ENCODE results near the gene ZNF19.

Gene ZNF19

GRCh38 chr16:71467810-71468209 lies 21.3 kb downstream of the ZNF19 start:
- peak; percentile 33 for ATAC-seq
- peak in 1 of 2 donors; percentile 11 for DNase-seq
- Mint-ChIP-seq H3K27ac (no peak overlapping the region), H3K27me3 (no peaks in the 10 kb centered on the region), H3K4me1 (peaks cover 7% of the 10 kb centered on the region), H3K4me3 (no peak overlapping the region), H3K9me3 (no peaks in the 10 kb centered on the region)

- H3K4me1 Mint-ChIP-seq = peaks cover 17% of the 10 kb centered on the region
- ATAC-seq (no peak), DNase-seq (no peak)
- no peaks in the 10 kb centered on the region for H3K27me3 Mint-ChIP-seq
- H3K4me3 Mint-ChIP-seq = no peak overlapping the region
- H3K9me3 Mint-ChIP-seq = no peaks in the 10 kb centered on the region
- no peak overlapping the region for H3K27ac Mint-ChIP-seq
These were observed 24.9 kb downstream of the ZNF19 start for GRCh38 chr16:71464231-71464630.

DNA sequence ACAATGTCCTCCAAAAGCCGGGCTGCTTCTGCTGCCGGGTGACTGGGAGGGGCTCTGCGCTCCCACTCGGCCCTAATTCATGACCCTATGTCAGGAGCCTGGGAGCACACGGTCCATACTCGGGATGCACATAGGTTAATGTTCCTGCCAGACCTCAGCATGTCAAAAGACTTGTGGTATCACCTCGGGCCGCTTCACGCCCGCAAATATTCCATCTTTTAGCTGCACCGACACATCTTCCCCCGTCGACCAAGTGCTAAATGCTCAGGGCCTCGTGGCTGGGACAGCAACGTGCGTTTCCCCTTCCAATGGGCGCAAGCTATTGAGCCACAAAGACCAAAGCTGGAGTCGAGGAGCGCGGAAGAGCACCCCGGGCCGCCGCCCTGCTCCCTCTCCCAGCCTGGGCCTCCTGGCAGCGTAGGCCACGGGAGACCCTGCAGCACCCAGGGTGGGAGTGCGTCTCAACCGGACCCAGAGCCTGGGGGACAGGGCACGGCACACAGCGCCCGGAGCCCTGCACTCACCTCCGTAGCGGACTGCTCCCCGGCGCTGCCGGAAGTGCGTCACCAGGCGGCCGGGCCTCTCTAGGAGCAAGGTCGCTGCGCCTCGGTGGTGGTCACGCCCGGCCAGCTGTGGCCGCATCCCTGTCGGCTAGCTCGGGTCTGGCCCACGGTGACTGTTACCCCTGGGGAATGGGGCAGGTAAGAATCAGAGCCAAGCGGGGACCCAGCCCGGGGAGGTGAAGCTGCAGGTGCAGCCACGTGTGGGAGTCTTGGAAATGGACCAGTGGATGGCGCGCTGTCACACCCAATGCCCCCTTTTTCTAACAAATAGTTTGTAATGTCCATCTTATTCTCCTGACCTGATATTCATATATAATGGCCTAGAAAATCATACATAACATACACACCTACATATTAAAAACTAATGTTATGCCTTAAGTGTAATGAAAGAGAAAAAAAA lies 27.2 kb downstream of the ZNF19 start, which contains the start of gene ZNF23:
Gene ZNF23, minus strand, starts transcription at position 562 of the 963 bp plus-strand sequence. CDS start 5,451 bp downstream, outside the sequence.
- Mint-ChIP-seq H3K27me3 (no peaks in the 10 kb centered on the region), H3K27ac (peak within 1 kb of the TSS; percentile 97 to 99), H3K4me3 (peak within 1 kb of the TSS; percentile 93 to 99), H3K4me1 (peaks cover 17% of the 10 kb centered on the region), H3K9me3 (no peaks in the 10 kb centered on the region)
- ATAC-seq = peak; percentile 100
- peak; percentile 75 to 81 for DNase-seq

DNA sequence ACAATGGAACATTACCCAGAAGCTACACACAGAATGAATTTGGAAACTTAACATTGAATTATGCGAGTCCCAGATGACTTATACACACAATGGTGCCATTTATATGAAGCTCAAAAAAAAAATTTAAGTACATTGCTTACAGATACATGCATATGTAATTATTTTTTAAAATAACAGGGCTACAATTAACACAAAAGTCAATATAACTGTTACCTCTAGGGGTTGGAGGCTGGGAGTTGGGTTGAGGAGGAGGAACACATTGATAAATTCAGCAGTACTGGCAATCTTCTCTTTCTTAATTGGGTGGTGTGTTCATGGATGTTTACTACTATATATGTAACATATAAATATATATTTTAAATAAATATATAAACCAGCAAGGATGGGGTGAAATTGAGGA lies 28.2 kb downstream of the ZNF19 start:
- H3K4me1 Mint-ChIP-seq = peaks cover 17% of the 10 kb centered on the region
- no peak for DNase-seq
- ATAC-seq = no peak
- peak overlapping the region in 1 of 2 donors; percentile 77 for H3K27ac Mint-ChIP-seq
- no peaks in the 10 kb centered on the region for H3K27me3 Mint-ChIP-seq
- peak overlapping the region; percentile 93 to 99 for H3K4me3 Mint-ChIP-seq
- no peaks in the 10 kb centered on the region for H3K9me3 Mint-ChIP-seq

GRCh38 chr16:71460236-71460635 lies 28.9 kb downstream of the ZNF19 start:
- Mint-ChIP-seq H3K4me3 (peak overlapping the region in 1 of 2 donors; percentile 93), H3K27me3 (no peaks in the 10 kb centered on the region)
- DNase-seq = no peak

GRCh38 chr16:71459510-71459909 lies 29.6 kb downstream of the ZNF19 start:
- H3K4me3 Mint-ChIP-seq = no peak overlapping the region
- no peak overlapping the region for H3K27ac Mint-ChIP-seq
- no peaks in the 10 kb centered on the region for H3K27me3 Mint-ChIP-seq
- ATAC-seq (no peak), DNase-seq (no peak)
- H3K9me3 Mint-ChIP-seq = peaks cover 0 to 3% of the 10 kb centered on the region in 2 donors
- H3K4me1 Mint-ChIP-seq = peaks cover 17% of the 10 kb centered on the region

More at GRCh38 chr16:71460236-71460635, 28.9 kb downstream of the ZNF19 start:
- no peak overlapping the region for H3K27ac Mint-ChIP-seq
- no peak for ATAC-seq
- peaks cover 17% of the 10 kb centered on the region for H3K4me1 Mint-ChIP-seq
- H3K9me3 Mint-ChIP-seq = no peaks in the 10 kb centered on the region

GRCh38 chr16:71456801-71457200 lies 32.3 kb downstream of the ZNF19 start:
- H3K4me3 Mint-ChIP-seq = no peak overlapping the region
- H3K27ac Mint-ChIP-seq = no peak overlapping the region

GRCh38 chr16:71453036-71453435 lies 36.1 kb downstream of the ZNF19 start:
- Mint-ChIP-seq H3K4me3 (no peak overlapping the region), H3K4me1 (no peaks in the 10 kb centered on the region), H3K27me3 (no peaks in the 10 kb centered on the region), H3K27ac (no peak overlapping the region), H3K9me3 (peaks cover 37 to 61% of the 10 kb centered on the region in 2 donors)
- DNase-seq (no peak), ATAC-seq (no peak)

More at GRCh38 chr16:71456801-71457200, 32.3 kb downstream of the ZNF19 start:
- ATAC-seq (no peak), DNase-seq (no peak)
- Mint-ChIP-seq H3K9me3 (peaks cover 15 to 29% of the 10 kb centered on the region in 2 donors), H3K27me3 (no peaks in the 10 kb centered on the region), H3K4me1 (no peaks in the 10 kb centered on the region)

- Mint-ChIP-seq H3K9me3 (peaks cover 55 to 70% of the 10 kb centered on the region in 2 donors), H3K4me1 (no peaks in the 10 kb centered on the region), H3K27me3 (no peaks in the 10 kb centered on the region), H3K4me3 (no peak overlapping the region), H3K27ac (no peak overlapping the region)
- DNase-seq (no peak), ATAC-seq (no peak)
These were observed 40.1 kb downstream of the ZNF19 start for GRCh38 chr16:71449020-71449419.

- Mint-ChIP-seq H3K27ac (no peak overlapping the region), H3K9me3 (peaks cover 58 to 70% of the 10 kb centered on the region in 2 donors), H3K4me3 (no peak overlapping the region), H3K4me1 (no peaks in the 10 kb centered on the region), H3K27me3 (no peaks in the 10 kb centered on the region)
- ATAC-seq (no peak), DNase-seq (no peak)
These were observed 40.8 kb downstream of the ZNF19 start for GRCh38 chr16:71448274-71448866.

DNA sequence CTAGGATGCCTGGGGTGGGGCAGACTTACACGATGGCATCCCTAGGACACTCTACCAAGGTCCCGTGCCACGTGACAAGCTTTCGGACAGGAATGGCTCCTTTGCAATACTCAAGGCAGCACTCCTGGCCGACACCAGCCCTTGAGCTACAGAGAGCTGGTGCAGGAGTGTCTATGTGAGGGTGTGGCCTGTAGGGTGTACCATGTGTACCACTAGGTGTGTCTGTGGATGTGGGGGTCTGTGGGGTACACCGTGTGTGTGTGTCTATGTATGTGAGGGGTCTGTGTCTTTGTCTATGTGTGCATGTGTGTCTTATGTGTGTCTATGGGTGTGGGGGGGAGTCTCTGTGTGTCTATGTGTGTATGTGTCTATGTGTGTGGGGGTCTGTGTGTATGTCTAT lies 45.4 kb downstream of the ZNF19 start:
- Mint-ChIP-seq H3K4me1 (peaks cover 11% of the 10 kb centered on the region), H3K27me3 (peaks cover 26% of the 10 kb centered on the region), H3K9me3 (peaks cover 27 to 37% of the 10 kb centered on the region in 2 donors), H3K4me3 (no peak overlapping the region), H3K27ac (no peak overlapping the region)
- DNase-seq (peak in 1 of 2 donors; percentile 1), ATAC-seq (no peak)

GRCh38 chr16:71442051-71442440 lies 47.1 kb downstream of the ZNF19 start, which contains the start of gene TLE7:
Gene TLE7, minus strand, starts transcription at chr16:71442054. Its CDS starts 8,730 bp downstream, at chr16:71433324.
- H3K4me3 Mint-ChIP-seq = no peak within 1 kb of the TSS
- DNase-seq (no peak), ATAC-seq (no peak)
- peaks cover 16 to 25% of the 10 kb centered on the region in 2 donors for H3K9me3 Mint-ChIP-seq
- peaks cover 11% of the 10 kb centered on the region for H3K4me1 Mint-ChIP-seq
- H3K27me3 Mint-ChIP-seq = peaks cover 43% of the 10 kb centered on the region
- no peak within 1 kb of the TSS for H3K27ac Mint-ChIP-seq

DNA sequence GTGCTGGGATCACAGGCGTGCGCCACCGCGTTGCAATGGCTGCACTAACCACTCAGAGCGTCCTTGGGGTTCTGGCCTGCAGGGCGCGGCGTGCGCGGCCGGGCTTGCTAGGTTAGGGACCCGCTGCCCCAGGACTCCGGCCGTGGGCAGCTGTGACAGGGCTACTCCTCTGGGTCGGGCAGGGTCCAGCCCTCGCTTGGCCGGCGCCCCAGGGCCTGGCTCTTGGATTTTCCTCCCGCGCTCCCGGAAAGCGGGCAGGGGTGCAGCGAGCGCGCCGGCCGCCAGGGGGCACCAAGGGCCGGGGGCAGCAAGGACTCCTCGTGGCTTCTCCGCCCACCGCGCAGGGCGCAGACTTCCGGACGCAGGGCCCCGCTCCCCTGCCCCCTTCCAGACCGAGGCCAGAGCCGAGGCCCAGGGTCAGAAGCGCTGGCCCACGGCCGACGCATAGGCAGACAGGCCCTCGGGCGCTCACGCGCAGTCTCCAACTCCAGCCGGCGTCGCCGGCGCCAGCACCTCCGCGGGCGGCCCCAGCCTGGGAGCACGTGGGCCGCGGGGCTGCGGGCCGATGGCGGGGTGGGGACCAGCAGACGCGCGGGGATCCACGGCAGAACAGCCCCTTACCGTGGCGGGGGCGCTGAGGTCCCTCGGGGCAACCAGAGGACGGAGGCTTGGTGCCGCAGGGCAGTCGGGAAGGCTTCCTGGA lies 47.6 kb downstream of the ZNF19 start:
- peaks cover 16 to 25% of the 10 kb centered on the region in 2 donors for H3K9me3 Mint-ChIP-seq

DNA sequence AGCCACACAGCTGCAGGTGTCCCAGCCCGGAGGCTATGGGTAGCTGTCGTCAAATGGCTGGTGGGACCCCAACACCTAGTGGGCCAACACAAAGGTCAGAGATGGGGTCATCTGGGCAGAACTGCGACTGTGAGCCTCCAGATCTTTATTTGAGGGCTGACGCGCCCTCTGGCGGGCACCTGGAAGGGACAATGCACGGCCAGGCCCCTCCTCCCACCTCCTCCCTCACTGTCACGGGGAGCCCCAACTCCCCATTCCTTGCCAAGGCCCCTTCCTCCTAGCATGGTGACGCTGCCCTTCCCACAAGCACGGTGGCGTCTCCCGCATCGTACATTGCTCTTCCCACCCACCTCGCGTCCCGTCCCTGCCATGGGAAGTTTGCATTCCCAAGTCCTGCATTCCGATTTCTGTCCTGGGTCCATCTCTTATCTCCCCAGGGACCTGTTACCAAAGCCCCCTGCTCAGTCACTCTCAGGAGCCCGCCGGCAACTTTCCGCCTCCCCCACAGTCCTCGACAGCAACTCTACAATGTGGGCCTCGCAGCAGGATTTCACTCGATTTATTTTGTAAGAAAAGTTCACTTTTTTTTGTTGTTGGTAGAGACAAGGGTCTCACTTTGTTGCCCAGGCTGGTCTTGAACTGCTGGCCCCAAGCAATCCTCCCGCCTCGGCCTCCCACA lies 48.3 kb downstream of the ZNF19 start:
- Mint-ChIP-seq H3K4me1 (peaks cover 11% of the 10 kb centered on the region), H3K27me3 (peaks cover 55% of the 10 kb centered on the region), H3K9me3 (peaks cover 13 to 25% of the 10 kb centered on the region in 2 donors), H3K4me3 (no peak overlapping the region), H3K27ac (no peak overlapping the region)
- ATAC-seq (no peak), DNase-seq (no peak)

More for the DNA sequence above, 47.6 kb downstream of the ZNF19 start:
- ATAC-seq (peak; percentile 37), DNase-seq (peak in 1 of 2 donors; percentile 32)
- Mint-ChIP-seq H3K4me1 (peaks cover 11% of the 10 kb centered on the region), H3K27me3 (peaks cover 48% of the 10 kb centered on the region), H3K27ac (no peak overlapping the region), H3K4me3 (no peak overlapping the region)

DNA sequence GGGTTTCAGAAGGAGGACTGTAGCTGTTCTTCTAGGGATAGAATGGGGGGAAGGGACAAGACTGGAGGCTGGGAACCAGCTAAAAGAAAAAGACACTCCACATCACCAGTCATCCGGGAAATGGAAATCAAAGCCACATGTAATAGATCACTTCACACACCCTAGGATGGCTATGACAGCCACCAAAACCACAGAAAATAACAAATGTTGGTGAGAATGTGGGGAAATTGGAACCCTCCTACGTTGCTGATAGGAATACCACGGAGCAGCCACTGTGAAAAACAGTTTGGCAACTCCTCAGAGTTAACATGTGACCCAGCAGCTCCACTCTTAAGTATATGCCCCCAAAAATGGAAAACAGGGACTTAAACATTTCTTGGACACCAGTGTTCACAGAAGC lies 49.6 kb downstream of the ZNF19 start:
- ATAC-seq (no peak), DNase-seq (no peak)
- Mint-ChIP-seq H3K4me3 (no peak overlapping the region), H3K27ac (no peak overlapping the region), H3K9me3 (peaks cover 6 to 18% of the 10 kb centered on the region in 2 donors), H3K4me1 (peaks cover 11% of the 10 kb centered on the region), H3K27me3 (peaks cover 58% of the 10 kb centered on the region)
